ENCODE data around the gene TACC2. TPM values are rescaled to one million over a fixed set of nuclear protein-coding genes. Genes with fewer than 3 reads are reported as not detected.

The TACC2 gene
- total and polyA plus RNA-seq, 2 donors (not counting 3 experiments of a cell fraction or from before 2014, with no cell fraction given): 14.4 to 46.2 TPM

DNA sequence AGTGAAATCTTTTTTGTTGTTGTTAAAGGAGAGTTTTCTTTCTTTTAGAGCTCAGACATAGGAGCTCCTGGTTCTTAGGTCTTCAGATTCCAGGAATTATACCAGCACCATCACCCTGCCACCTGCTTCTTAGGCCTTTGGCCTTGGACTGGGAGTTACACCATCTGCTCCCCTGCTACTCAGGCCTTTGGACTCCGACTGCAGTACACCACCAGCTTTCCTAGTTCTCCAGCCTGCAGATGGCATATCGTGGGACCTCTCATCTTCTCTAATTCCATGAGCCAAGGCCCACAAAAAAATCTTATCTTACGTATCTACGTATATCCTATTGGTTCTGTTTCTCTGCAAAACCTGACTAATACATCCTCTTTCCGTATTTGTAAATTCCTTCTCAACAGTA is 5.1 kb upstream of the TACC2 start:
- H2AFZ ChIP-seq (ENCODE audit: low read depth, low read length): no peak overlapping the region
- peaks cover 0 to 3% of the 10 kb centered on the region in 2 experiments for H3K27me3 ChIP-seq (ENCODE audit: control insufficient read depth in 2 of 2, insufficient read depth in 2 of 2, low read length in 2 of 2)
- no peaks in the 10 kb centered on the region for H3K36me3 ChIP-seq (ENCODE audit: control insufficient read depth in 2 of 2, extremely low read depth in 1 of 2, insufficient read depth in 2 of 2, low read length in 2 of 2)
- H3K27ac ChIP-seq (ENCODE audit: insufficient read depth, low read depth, low read length): no peak overlapping the region
- peaks cover 3% of the 10 kb centered on the region for H3K9me3 ChIP-seq (replicated peaks; ENCODE audit: control insufficient read depth, insufficient read depth, low read length)
- H3K4me2 ChIP-seq (ENCODE audit: insufficient read depth, low read length): no peak overlapping the region
- H3K9me1 ChIP-seq (replicated peaks; ENCODE audit: control insufficient read depth, extremely low read depth, insufficient read depth, low read length): no peaks in the 10 kb centered on the region
- no peaks in the 10 kb centered on the region for H4K20me1 ChIP-seq (replicated peaks; ENCODE audit: control insufficient read depth, extremely low read depth, insufficient read depth, low read length)
- H3K4me3 ChIP-seq (replicated peaks in 1 of 3; ENCODE audit: insufficient read depth in 1 of 3, low read depth in 1 of 3, low read length in 3 of 3): no peak overlapping the region
- BruUV-seq (replicated peaks): no TSS peak
- intact Hi-C loops (cut with micrococcal nuclease) (no loop called here), dilution Hi-C loops (cut with MboI; ENCODE audit: extremely low pct_ligation_motif_present, low sequenced_read_pairs) (no loop called here)
- FAIRE-seq (no peak), DNase-seq (ENCODE audit: low read depth, low spot score) (no peak)
- ChIA-PET POLR2A (no interaction called here), CTCF (no interaction called here)
- H3K9ac ChIP-seq (replicated peaks; ENCODE audit: extremely low read depth, insufficient read depth, low read length): no peak overlapping the region
- no peaks in the 10 kb centered on the region for H3K4me1 ChIP-seq (ENCODE audit: control insufficient read depth, extremely low read depth, insufficient read depth, low read length)
- no peak for TF ChIP-seq POLR2AphosphoS5 (IDR thresholded peaks at IDR 0.05; ENCODE audit: insufficient read depth, low read depth, low read length)
- no peak for TF ChIP-seq GATA2 (IDR thresholded peaks at IDR 0.05; ENCODE audit: insufficient read depth, insufficient read length, low read depth, low read length)
- no peak for TF ChIP-seq FOS (IDR thresholded peaks at IDR 0.05; ENCODE audit: borderline replicate concordance, insufficient read depth, low read length)
- TF ChIP-seq MYC (IDR thresholded peaks at IDR 0.05; ENCODE audit: low read depth, low read length): no peak
- TF ChIP-seq MAX (IDR thresholded peaks at IDR 0.05; ENCODE audit: insufficient read depth, insufficient read length): no peak
- TF ChIP-seq POLR2A (IDR thresholded peaks at IDR 0.05; ENCODE audit: low read depth, low read length): no peak
- TF ChIP-seq EZH2 (IDR thresholded peaks at IDR 0.05; ENCODE audit: borderline replicate concordance, low read depth, low read length, severe bottlenecking): no peak
- no peak for TF ChIP-seq JUN (IDR thresholded peaks at IDR 0.05; ENCODE audit: borderline replicate concordance, insufficient read depth, insufficient read length, low read depth)
- TF ChIP-seq, protein P1, sequence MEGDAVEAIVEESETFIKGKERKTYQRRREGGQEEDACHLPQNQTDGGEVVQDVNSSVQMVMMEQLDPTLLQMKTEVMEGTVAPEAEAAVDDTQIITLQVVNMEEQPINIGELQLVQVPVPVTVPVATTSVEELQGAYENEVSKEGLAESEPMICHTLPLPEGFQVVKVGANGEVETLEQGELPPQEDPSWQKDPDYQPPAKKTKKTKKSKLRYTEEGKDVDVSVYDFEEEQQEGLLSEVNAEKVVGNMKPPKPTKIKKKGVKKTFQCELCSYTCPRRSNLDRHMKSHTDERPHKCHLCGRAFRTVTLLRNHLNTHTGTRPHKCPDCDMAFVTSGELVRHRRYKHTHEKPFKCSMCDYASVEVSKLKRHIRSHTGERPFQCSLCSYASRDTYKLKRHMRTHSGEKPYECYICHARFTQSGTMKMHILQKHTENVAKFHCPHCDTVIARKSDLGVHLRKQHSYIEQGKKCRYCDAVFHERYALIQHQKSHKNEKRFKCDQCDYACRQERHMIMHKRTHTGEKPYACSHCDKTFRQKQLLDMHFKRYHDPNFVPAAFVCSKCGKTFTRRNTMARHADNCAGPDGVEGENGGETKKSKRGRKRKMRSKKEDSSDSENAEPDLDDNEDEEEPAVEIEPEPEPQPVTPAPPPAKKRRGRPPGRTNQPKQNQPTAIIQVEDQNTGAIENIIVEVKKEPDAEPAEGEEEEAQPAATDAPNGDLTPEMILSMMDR (IDR thresholded peaks at IDR 0.05; ENCODE audit: extremely low read depth in 1 of 2, insufficient read depth in 1 of 2, low read depth in 1 of 2, low read length in 2 of 2): no peak
- H3K79me2 ChIP-seq (ENCODE audit: control insufficient read depth, insufficient read depth, low read length): no peaks in the 10 kb centered on the region
